Neural progenitor cell (in vitro differentiated cells): ENCODE data around the gene PRDM11. TPM values are rescaled to one million over a fixed set of nuclear protein-coding genes. Genes with fewer than 3 reads are reported as not detected.

ENCODE experiments used
- DNase-seq: peaks from one replicate; pipeline ENCODE4 v3.0.0-alpha.2; 2016; ENCODE audit warnings: low spot score
- H2AFZ ChIP-seq: fragments of 200-600 bp; sonication (generic); replicated peaks from 2 replicates; pipeline ENCODE4 v1.6.1; 2016; ENCODE audit warnings: antibody characterized with exemption
- H3F3A ChIP-seq: fragments of 200-600 bp; sonication (generic); 2 replicates; pipeline ENCODE4 v1.6.1; 2016; ENCODE audit warnings: antibody characterized with exemption, low read depth
- H3K27ac ChIP-seq: fragments of 200-600 bp; sonication (generic); 2 replicates; pipeline ENCODE4 v1.5.1; 2016; ENCODE audit warnings: mild to moderate bottlenecking
- H3K27me3 ChIP-seq: fragments of 200-600 bp; sonication (generic); 2 replicates; pipeline ENCODE4 v1.6.1; 2016; ENCODE audit warnings: mild to moderate bottlenecking, moderate library complexity
- H3K36me3 ChIP-seq: fragments of 200-600 bp; sonication (generic); 2 replicates; pipeline ENCODE4 v1.5.1; 2016
- H3K4me1 ChIP-seq: fragments of 200-600 bp; sonication (generic); 2 replicates; pipeline ENCODE4 v1.6.1; 2016; ENCODE audit warnings: mixed run types
- H3K4me2 ChIP-seq: fragments of 200-600 bp; sonication (generic); 2 replicates; pipeline ENCODE4 v1.6.1; 2016
- H3K4me3 ChIP-seq: fragments of 200-600 bp; sonication (generic); 2 replicates; pipeline ENCODE4 v1.5.1; 2016
- H3K79me2 ChIP-seq: fragments of 200-600 bp; sonication (generic); 2 replicates; pipeline ENCODE4 v1.6.1; 2016; ENCODE audit warnings: low read depth
- H3K9ac ChIP-seq: fragments of 200-600 bp; sonication (generic); 2 replicates; pipeline ENCODE4 v1.6.1; 2016
- H3K9me3 ChIP-seq: fragments of 200-600 bp; sonication (generic); 2 replicates; pipeline ENCODE4 v1.5.1; 2016; ENCODE audit warnings: low read depth
- H4K20me1 ChIP-seq: fragments of 200-600 bp; sonication (generic); 2 replicates; pipeline ENCODE4 v1.6.1; 2016; ENCODE audit warnings: low read depth
- H3K27ac Mint-ChIP-seq: 3 replicates; pipeline ENCODE4 v1.8.0; 2021; ENCODE audit warnings: mixed read lengths
- H3K27me3 Mint-ChIP-seq: 2 replicates; pipeline ENCODE4 v1.8.0; 2022; ENCODE audit warnings: low read depth, mild to moderate bottlenecking, inconsistent platforms, moderate library complexity, mixed read lengths; ENCODE audit not compliant: insufficient read depth
- H3K36me3 Mint-ChIP-seq: 3 replicates; pipeline ENCODE4 v1.8.0; 2021; ENCODE audit warnings: mixed read lengths
- H3K4me1 Mint-ChIP-seq: 3 replicates; pipeline ENCODE4 v1.8.0; 2021; ENCODE audit warnings: mixed read lengths
- H3K4me3 Mint-ChIP-seq: 3 replicates; pipeline ENCODE4 v1.8.0; 2021; ENCODE audit warnings: mild to moderate bottlenecking, moderate library complexity, mixed read lengths
- H3K9me3 Mint-ChIP-seq: 3 replicates; pipeline ENCODE4 v1.8.0; 2020; ENCODE audit warnings: mixed read lengths
- EZH2 ChIP-seq: fragments of 200-600 bp; sonication (generic); IDR thresholded peaks from 2 replicates; pipeline ENCODE4 v1.6.1; 2017; ENCODE audit warnings: antibody characterized with exemption, mild to moderate bottlenecking, moderate library complexity
- EZH2phosphoT487 ChIP-seq: fragments of 200-600 bp; sonication (generic); IDR thresholded peaks from 2 replicates; pipeline ENCODE4 v1.6.1; 2017; ENCODE audit warnings: antibody characterized with exemption
- total RNA-seq: library from RNA; depleted of rRNA; stranded (reverse); fragments of >200 nt; gene quantifications from 2 replicates; pipeline ENCODE4 v1.2.3, GENCODE V29; 2015; ENCODE audit warnings: low replicate concordance
- TF ChIP-seq, protein P1 (sequence below): fragments of 200-600 bp; sonication (generic); IDR thresholded peaks from 2 replicates; pipeline ENCODE4 v1.5.1; 2017; ENCODE audit warnings: antibody characterized with exemption, mild to moderate bottlenecking

The PRDM11 gene
- total RNA-seq, 1 donor from 2014 or later = 1.8 TPM

DNA sequence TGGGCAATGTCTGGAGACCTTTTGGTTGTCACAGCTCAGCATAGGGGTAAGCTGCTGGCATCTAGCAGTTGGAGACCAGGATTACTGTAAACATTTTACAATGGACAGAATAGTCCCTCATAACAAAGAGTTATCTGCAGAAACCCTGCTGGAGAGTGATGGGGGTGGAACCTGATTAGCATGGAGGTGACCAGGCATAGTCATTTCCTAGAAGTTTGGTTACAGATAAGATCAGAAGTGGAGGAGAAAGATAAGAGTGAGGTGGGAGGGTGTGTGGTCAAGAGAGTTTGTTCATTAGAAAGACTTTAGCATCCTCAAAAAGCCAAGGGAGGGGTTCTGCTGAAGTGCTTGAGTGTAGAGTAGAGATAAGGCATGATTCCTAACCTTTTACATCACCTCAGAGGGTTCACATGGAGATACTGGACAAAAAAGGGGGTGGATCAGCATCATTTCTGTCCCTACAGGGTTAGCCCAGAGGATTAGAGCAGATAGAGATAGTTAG, 38.8 kb downstream of the PRDM11 start:
- Histone ChIP-seq H4K20me1 (no peaks in the 10 kb centered on the region), H3K4me3 (no peak overlapping the region), H3K4me1 (peaks cover 9% of the 10 kb centered on the region), H3F3A (peaks cover 12% of the 10 kb centered on the region), H3K27me3 (no peaks in the 10 kb centered on the region), H2AFZ (no peak overlapping the region), H3K36me3 (no peaks in the 10 kb centered on the region), H3K4me2 (no peak overlapping the region), H3K79me2 (no peaks in the 10 kb centered on the region), H3K27ac (no peak overlapping the region), H3K9ac (no peak overlapping the region), H3K9me3 (no peaks in the 10 kb centered on the region)
- H3K9me3 Mint-ChIP-seq = no peaks in the 10 kb centered on the region
- no peak overlapping the region for H3K27ac Mint-ChIP-seq
- no peak overlapping the region for H3K4me3 Mint-ChIP-seq
- peaks cover 5% of the 10 kb centered on the region for H3K4me1 Mint-ChIP-seq
- H3K27me3 Mint-ChIP-seq = peaks cover 9% of the 10 kb centered on the region
- DNase-seq = no peak
- peaks cover 7% of the 10 kb centered on the region for H3K36me3 Mint-ChIP-seq
- TF ChIP-seq EZH2 (no peak), EZH2phosphoT487 (no peak)
- TF ChIP-seq, protein P1, sequence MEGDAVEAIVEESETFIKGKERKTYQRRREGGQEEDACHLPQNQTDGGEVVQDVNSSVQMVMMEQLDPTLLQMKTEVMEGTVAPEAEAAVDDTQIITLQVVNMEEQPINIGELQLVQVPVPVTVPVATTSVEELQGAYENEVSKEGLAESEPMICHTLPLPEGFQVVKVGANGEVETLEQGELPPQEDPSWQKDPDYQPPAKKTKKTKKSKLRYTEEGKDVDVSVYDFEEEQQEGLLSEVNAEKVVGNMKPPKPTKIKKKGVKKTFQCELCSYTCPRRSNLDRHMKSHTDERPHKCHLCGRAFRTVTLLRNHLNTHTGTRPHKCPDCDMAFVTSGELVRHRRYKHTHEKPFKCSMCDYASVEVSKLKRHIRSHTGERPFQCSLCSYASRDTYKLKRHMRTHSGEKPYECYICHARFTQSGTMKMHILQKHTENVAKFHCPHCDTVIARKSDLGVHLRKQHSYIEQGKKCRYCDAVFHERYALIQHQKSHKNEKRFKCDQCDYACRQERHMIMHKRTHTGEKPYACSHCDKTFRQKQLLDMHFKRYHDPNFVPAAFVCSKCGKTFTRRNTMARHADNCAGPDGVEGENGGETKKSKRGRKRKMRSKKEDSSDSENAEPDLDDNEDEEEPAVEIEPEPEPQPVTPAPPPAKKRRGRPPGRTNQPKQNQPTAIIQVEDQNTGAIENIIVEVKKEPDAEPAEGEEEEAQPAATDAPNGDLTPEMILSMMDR = no peak

DNA sequence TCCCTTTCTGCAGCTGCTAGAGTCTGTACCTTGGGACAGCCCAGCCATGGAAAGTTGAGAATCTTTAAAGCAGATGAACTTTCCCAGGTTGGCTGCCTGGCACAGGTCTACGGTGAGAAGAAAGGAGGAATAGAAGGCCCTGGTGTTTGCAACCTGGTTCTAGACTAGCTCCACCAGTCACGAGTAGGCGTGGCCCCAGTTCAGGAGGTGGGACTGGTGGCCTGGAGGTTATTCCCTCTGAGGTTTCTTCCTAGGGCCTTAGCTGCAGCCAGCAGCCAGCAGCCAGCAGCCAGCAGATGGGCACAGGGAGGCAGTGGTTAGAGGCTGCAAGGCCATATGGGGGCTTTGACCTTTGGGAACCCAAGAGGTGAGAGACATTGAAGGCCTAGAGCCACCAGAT, 40.9 kb downstream of the PRDM11 start:
- TF ChIP-seq, protein P1 = no peak
- TF ChIP-seq EZH2phosphoT487 (no peak), EZH2 (no peak)
- no peak overlapping the region for H3K4me3 ChIP-seq
- Mint-ChIP-seq H3K4me1 (no peaks in the 10 kb centered on the region), H3K9me3 (no peaks in the 10 kb centered on the region), H3K27ac (no peak overlapping the region), H3K36me3 (peaks cover 13% of the 10 kb centered on the region), H3K4me3 (no peak overlapping the region), H3K27me3 (peaks cover 9% of the 10 kb centered on the region)
- H3K79me2 ChIP-seq = no peaks in the 10 kb centered on the region
- no peaks in the 10 kb centered on the region for H3K4me1 ChIP-seq
- H3F3A ChIP-seq = no peaks in the 10 kb centered on the region
- H3K9ac ChIP-seq = no peak overlapping the region
- H3K36me3 ChIP-seq = no peaks in the 10 kb centered on the region
- H2AFZ ChIP-seq = no peak overlapping the region
- DNase-seq = no peak
- H3K27me3 ChIP-seq = no peaks in the 10 kb centered on the region
- H4K20me1 ChIP-seq = no peaks in the 10 kb centered on the region
- H3K27ac ChIP-seq = no peak overlapping the region
- no peak overlapping the region for H3K4me2 ChIP-seq
- H3K9me3 ChIP-seq = no peaks in the 10 kb centered on the region

DNA sequence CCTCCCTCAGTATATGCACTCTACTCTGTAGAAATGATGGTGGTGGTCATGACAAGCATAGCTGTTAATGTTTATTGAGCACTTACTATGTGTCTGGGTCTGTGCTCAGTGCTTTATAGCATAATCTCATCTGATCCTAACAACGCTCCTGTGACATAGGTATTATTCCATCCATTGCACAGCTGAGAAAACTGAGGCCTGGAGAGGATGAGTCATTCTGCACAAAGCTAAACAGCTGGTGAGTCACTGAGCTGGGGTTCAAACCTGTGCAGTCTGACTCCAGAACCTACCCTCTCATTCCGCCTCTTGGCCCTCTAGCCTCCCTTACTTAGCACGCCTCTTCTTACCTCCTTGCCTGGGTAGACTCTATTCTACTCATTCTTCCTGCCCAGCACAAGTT, 41.7 kb downstream of the PRDM11 start:
- no peak overlapping the region for H3K27ac ChIP-seq
- no peak overlapping the region for H3K4me2 ChIP-seq
- H2AFZ ChIP-seq = no peak overlapping the region
- Mint-ChIP-seq H3K4me1 (no peaks in the 10 kb centered on the region), H3K27ac (no peak overlapping the region), H3K9me3 (no peaks in the 10 kb centered on the region), H3K27me3 (peaks cover 9% of the 10 kb centered on the region), H3K36me3 (peaks cover 13% of the 10 kb centered on the region), H3K4me3 (no peak overlapping the region)
- no peaks in the 10 kb centered on the region for H3K4me1 ChIP-seq
- no peak overlapping the region for H3K9ac ChIP-seq
- H3K27me3 ChIP-seq = no peaks in the 10 kb centered on the region
- no peaks in the 10 kb centered on the region for H3K36me3 ChIP-seq
- no peaks in the 10 kb centered on the region for H4K20me1 ChIP-seq
- H3F3A ChIP-seq = no peaks in the 10 kb centered on the region
- H3K9me3 ChIP-seq = no peaks in the 10 kb centered on the region
- H3K79me2 ChIP-seq = no peaks in the 10 kb centered on the region
- no peak for DNase-seq
- no peak for TF ChIP-seq EZH2
- no peak for TF ChIP-seq EZH2phosphoT487
- TF ChIP-seq, protein P1 = no peak
- no peak overlapping the region for H3K4me3 ChIP-seq

DNA sequence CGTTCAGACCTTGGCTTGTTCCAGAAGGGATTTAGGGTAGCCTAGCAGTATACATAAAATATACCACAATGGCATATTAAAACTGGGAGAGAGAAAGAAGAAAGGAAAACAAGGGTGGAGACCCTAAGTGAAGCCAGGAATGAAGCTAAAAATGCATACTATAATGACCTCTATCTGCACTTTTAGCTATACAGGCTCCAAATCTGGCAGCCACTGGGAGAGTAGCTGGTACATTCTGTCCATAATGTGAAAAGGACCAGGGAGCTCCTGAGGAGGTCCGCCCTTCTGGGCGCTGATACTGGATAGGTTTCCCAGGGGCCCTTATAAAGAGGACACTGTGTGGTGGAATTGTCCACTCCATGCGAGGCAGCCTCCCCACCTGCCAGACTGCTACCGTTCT, 42.8 kb downstream of the PRDM11 start:
- Histone ChIP-seq H4K20me1 (no peaks in the 10 kb centered on the region), H3K79me2 (no peaks in the 10 kb centered on the region), H3K9me3 (no peaks in the 10 kb centered on the region), H3K27me3 (no peaks in the 10 kb centered on the region), H3K27ac (no peak overlapping the region), H3K4me3 (no peak overlapping the region), H3K9ac (no peak overlapping the region), H3F3A (no peaks in the 10 kb centered on the region), H2AFZ (no peak overlapping the region), H3K36me3 (no peaks in the 10 kb centered on the region), H3K4me1 (no peaks in the 10 kb centered on the region), H3K4me2 (no peak overlapping the region)
- no peak for DNase-seq
- TF ChIP-seq EZH2 = no peak
- no peak for TF ChIP-seq EZH2phosphoT487
- TF ChIP-seq, protein P1 = no peak
- Mint-ChIP-seq H3K36me3 (peaks cover 15% of the 10 kb centered on the region), H3K27ac (no peak overlapping the region), H3K4me3 (no peak overlapping the region), H3K27me3 (peaks cover 11% of the 10 kb centered on the region), H3K4me1 (peaks cover 5% of the 10 kb centered on the region), H3K9me3 (no peaks in the 10 kb centered on the region)
